GM19324 (cell line): ENCODE measurements around the gene ZC3H12C.
"Not testable (repeated sequence)": the region's sequence is repeated elsewhere in the genome, so short reads cannot be mapped to it uniquely, and the experiment has no call there.

Source experiments
- ATAC-seq: cut with Tn5 transposase; IDR thresholded peaks from one replicate; pipeline ENCODE4 v1.9.1; 2021; ENCODE audit warnings: mild to moderate bottlenecking, moderate library complexity; ENCODE audit not compliant: unreplicated experiment, low FRiP score

The ZC3H12C gene

GRCh38 chr11:110176366-110177085 is 83.3 kb downstream of the ZC3H12C start:
- ATAC-seq, result no peak

- ATAC-seq, result no peak
These were observed 83.9 kb downstream of the ZC3H12C start for GRCh38 chr11:110177086-110177456.

DNA sequence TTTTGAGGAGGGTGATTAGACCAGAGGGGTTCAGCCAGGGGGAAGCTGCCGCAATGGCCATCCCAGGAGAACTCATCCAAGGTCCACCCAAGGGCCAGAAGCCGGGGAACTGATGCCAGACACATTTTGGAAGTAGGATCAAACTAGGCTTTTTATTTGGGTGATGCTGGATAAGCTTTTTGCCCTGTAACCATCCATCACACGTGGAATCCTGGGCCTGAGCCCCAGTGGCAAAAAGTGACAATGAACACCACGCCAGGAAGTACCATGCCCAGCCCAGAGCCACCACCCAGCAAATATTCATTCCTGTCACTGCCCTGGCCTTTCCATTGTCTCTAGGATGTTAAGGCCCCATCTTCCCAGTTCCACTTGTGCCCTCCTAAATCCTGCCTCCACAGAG is 85.9 kb downstream of the ZC3H12C start:
- ATAC-seq, result no peak

GRCh38 chr11:110182886-110183285 is 89.7 kb downstream of the ZC3H12C start:
- ATAC-seq, result no peak

DNA sequence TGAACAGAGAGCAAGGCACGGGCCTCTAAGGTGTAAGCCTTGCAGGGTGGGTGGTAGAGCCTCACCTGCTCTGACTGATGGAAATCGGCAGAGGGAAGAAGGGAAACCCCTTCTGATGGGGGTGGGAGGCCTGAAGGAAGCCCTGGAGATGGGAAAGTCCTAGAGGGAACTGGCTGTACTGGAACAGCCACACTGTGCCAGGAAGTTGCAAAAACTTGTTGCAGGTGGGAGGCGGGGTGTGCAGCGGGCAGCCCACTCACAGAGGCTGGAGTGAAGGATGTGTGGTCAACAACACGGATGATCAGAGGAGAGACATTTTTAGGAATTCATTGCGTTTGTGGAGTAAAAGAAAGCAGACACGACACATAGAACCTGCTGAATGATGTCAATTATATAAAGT is 91.3 kb downstream of the ZC3H12C start:
- ATAC-seq, result no peak

- no peak for ATAC-seq
These were observed 92.0 kb downstream of the ZC3H12C start for GRCh38 chr11:110185121-110185591.

GRCh38 chr11:110185599-110185998 is 92.4 kb downstream of the ZC3H12C start:
- ATAC-seq, result no peak

- no peak for ATAC-seq
These were observed 93.3 kb downstream of the ZC3H12C start for GRCh38 chr11:110186456-110186855.

DNA sequence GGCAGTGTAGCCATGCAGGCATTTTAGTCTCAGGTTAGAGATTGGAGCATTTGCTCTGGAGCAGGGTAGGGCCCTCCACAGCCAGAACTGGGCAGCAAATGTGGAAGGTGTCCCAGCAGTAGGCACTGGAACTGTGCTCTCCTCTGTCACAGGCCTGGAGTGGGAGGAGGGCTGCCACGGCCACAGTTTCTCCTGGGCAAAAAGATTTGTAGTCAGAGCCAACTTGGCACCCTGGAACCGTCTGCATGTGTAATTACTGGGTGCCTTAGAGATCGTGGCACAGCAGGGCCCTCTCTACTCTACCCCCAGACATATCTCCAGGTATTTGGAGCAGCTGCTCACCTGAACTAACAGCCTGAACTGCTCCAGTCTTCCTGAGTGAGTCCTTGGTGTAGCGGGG is 93.7 kb downstream of the ZC3H12C start:
- no peak for ATAC-seq

DNA sequence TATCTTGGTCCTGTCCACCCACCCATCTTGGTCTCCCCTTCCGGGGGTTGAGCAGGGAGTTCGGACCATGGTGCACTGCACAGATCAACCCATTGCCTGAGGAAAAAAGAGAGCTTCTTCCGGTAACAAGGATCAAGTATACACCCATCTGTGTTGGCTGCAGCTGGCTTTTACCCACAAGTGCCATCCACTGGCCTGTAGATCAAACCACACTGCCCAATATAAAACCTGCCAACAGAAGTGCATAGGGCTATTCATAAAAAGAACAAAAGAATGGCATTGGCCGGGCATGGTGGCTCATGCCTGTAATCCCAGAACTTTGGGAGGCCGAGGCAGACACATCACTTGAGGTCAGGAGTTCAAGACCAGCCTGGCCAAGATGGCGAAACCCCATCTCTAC is 94.5 kb downstream of the ZC3H12C start:
- ATAC-seq, result no peak

DNA sequence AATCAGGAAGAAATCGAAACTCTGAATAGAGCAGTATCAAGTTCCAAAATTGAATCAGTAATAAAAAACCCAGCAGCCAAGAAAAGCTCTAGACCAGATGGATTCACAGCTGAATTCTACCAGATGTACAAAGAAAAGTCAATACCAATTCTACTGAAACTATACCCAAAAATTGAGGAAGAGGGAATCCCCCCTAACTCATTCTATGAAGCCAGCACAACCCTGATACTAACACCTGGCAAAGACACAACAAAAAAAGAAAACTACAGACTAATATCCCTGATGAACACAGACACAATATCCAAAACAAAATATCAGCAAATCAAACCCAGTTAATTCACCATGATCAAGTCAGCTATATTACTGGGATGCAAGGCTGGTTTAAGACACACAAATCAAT is 97.7 kb downstream of the ZC3H12C start:
- no peak for ATAC-seq

GRCh38 chr11:110192604-110193282 is 99.6 kb downstream of the ZC3H12C start:
- ATAC-seq, result peak; percentile 44

DNA sequence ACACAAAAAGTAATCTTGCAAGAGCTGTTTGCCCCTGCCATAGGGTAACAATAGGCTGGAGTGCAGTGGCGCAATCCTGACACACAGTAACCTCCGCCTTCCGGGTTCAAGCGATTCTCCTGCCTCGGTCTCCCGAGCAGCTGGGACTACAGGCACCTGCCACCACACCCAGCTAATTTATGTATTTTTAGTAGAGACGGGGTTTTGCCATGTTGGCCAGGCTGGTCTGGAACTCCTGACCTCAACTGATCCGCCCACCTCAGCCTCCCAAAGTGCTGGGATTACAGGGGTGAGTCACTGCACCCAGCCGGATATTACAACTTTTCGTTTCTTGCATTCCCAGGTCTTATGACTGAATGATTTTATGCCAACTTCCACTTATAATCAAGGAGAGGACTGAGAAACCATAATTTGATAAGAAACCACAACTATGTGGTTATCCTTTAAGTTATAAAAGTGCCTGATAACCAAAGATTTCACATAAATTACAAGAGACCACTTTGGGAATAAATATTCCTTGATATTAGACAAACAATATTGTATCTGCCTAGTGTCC is 101.1 kb downstream of the ZC3H12C start:
- not testable (repeated sequence) for ATAC-seq

- ATAC-seq, result no peak
These were observed 103.1 kb downstream of the ZC3H12C start for GRCh38 chr11:110196241-110196754.

DNA sequence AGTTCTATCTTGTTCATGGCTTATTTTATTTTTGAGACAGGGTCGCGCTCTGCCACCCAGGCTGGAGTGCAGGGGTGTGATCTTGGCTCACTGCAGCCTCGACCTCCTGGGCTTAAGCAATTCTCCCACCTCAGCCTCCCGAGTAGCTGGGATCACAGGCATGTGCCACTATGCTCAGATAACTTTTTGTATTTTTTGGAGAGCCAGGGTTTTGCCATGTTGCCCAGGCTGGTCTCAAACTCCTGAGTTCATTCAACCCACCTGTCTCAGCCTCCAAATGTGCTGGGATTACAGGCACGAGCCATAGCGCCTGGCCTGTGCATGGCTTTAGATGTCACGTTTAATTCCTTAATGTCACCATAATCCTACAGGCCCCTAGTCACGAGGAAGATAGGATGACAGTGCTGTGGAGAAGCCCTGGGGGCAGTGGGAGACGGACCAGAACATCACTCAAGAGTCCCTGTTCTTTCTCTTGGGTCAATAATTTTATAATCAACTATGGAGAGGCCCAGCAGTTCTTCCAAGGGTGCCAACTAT is 103.8 kb downstream of the ZC3H12C start:
- ATAC-seq, result no peak

- no peak for ATAC-seq
These were observed 105.0 kb downstream of the ZC3H12C start for GRCh38 chr11:110198031-110198729.

DNA sequence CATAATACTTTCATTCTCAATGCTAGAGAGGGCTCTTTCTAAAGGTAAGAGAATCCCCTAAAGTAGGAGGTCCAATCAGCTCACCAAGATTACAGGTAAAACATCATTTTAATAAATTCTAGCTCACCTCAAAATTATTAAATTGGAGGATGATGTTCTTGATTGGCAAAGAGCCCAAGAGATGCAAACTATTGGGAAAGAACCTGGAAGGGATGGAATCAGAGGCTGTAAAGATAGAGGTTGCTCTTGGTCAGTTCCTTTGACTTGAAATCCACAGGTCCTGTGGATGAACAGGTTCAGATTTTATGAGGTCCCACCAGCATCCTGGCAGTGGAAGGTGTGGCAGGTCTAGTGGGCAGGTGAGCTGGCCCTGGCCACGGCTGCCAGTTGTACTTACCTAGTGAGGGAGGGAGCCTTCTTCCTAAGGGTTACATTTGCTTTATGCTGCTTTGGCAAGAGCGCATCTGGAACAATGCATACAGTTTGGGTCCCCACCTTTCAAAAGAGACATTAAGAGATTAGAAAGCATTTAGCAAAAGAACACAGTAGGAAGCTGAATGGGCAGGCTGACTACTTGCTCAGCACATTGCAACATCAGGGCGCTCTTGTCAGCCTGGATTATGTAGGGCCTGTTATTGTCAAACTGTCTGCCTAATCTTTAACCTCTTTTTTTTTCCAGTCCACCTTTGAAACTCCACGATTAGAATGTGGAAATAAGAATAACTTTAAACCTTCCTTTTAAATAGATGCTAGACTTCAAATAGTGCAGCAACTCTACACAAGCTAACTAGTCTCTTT is 106.2 kb downstream of the ZC3H12C start:
- no peak for ATAC-seq

- ATAC-seq, result no peak
These were observed 107.0 kb downstream of the ZC3H12C start for GRCh38 chr11:110200241-110200640.

- no peak for ATAC-seq
These were observed 107.6 kb downstream of the ZC3H12C start for GRCh38 chr11:110200836-110201235.

GRCh38 chr11:110207123-110207522 is 113.9 kb downstream of the ZC3H12C start:
- no peak for ATAC-seq
